HepG2 (cell line): Measurements from ENCODE around the gene KIF1C. TPM values are rescaled to one million over a fixed set of nuclear protein-coding genes. Genes with fewer than 3 reads are reported as not detected.

Source experiments
- AGO2 ChIP-seq: fragments of 200-400 bp; formaldehyde crosslinking; optimal IDR thresholded peaks from 2 replicates; pipeline ENCODE3; 2017; ENCODE audit warnings: mild to moderate bottlenecking, low read depth, low read length, moderate library complexity
- CEBPG ChIP-seq: IDR thresholded peaks from 2 replicates; pipeline ENCODE4 v1.6.1; 2016
- DDIT3 ChIP-seq: sonication (generic); formaldehyde crosslinking; IDR thresholded peaks from 2 replicates; pipeline ENCODE4 v1.4.0; 2020; ENCODE audit warnings: mild to moderate bottlenecking, missing genetic modification reagents
- GATAD2A ChIP-seq: IDR thresholded peaks from 2 replicates; pipeline ENCODE4 v1.6.1; 2016
- HBP1 ChIP-seq: IDR thresholded peaks from 2 replicates; pipeline ENCODE4 v1.6.1; 2016; ENCODE audit warnings: low read depth, control low read depth
- IRX3 ChIP-seq: sonication (generic); formaldehyde crosslinking; IDR thresholded peaks from 2 replicates; pipeline ENCODE4 v1.8.1; 2023; ENCODE audit warnings: mild to moderate bottlenecking, low read depth, missing genetic modification reagents, borderline replicate concordance
- MBNL3 ChIP-seq: fragments of 250-450 bp; sonication (Bioruptor Pico); conservative IDR thresholded peaks from 2 replicates; pipeline ENCODE4 v1.8.0; 2022; ENCODE audit warnings: mild to moderate bottlenecking, inconsistent platforms
- SMAD1 ChIP-seq: sonication (generic); formaldehyde crosslinking; IDR thresholded peaks from 2 replicates; pipeline ENCODE4 v1.4.0; 2020; ENCODE audit warnings: missing genetic modification reagents, low read depth, mild to moderate bottlenecking, borderline replicate concordance
- SNAPC2 ChIP-seq: sonication (generic); formaldehyde crosslinking; IDR thresholded peaks from 2 replicates; pipeline ENCODE4 v1.8.1; 2022; ENCODE audit warnings: mild to moderate bottlenecking, missing genetic modification reagents
- ZFP41 ChIP-seq: sonication (generic); formaldehyde crosslinking; IDR thresholded peaks from 2 replicates; pipeline ENCODE4 v1.4.0; 2020; ENCODE audit warnings: mild to moderate bottlenecking, missing genetic modification reagents, borderline replicate concordance
- polyA plus RNA-seq, 8 experiments: library from polyadenylated mRNA; depleted of rRNA in 3 of 8; stranded (reverse) in 7 of 8; unstranded in 1 of 8; fragments of >200 nt; fragmentation: Illumina TruSeq in 4 of 8; extraction: Trizol in 4 of 8; gene quantifications; 2 replicates each; pipeline versions ENCODE4 v1.2.1 to v1.2.3, GENCODE V29; 2011 to 2016; ENCODE audit warnings: low read depth in 4 of 8, missing spikeins in 1 of 8, mixed read lengths in 1 of 8; ENCODE audit not compliant: insufficient read depth in 1 of 8
- total RNA-seq, 5 experiments: library from RNA; depleted of rRNA; stranded (reverse); fragments of >200 nt; fragmentation: Illumina TruSeq; extraction: Trizol; gene quantifications; 2 replicates each; pipeline ENCODE4 v1.2.3, GENCODE V29; 2016; ENCODE audit warnings: low read depth in 1 of 5
- TF ChIP-seq, protein P1 (sequence below): sonication (generic); formaldehyde crosslinking; IDR thresholded peaks from 2 replicates; pipeline ENCODE4 v1.8.1; 2022; ENCODE audit warnings: low read depth, mild to moderate bottlenecking, missing genetic modification reagents
- TF ChIP-seq, protein P2 (sequence below): sonication (generic); formaldehyde crosslinking; IDR thresholded peaks from 2 replicates; pipeline ENCODE4 v1.4.0; 2020; ENCODE audit warnings: missing genetic modification reagents
- TF ChIP-seq, protein P3 (sequence below): sonication (generic); formaldehyde crosslinking; IDR thresholded peaks from 2 replicates; pipeline ENCODE4 v1.5.1; 2020; ENCODE audit warnings: mild to moderate bottlenecking, missing genetic modification reagents, borderline replicate concordance
- TF ChIP-seq, protein P4 (sequence below): sonication (generic); formaldehyde crosslinking; IDR thresholded peaks from 2 replicates; pipeline ENCODE4 v1.9.0; 2022; ENCODE audit warnings: missing genetic modification reagents, mild to moderate bottlenecking, borderline replicate concordance

Gene KIF1C
- total and polyA plus RNA-seq, 2 of the 13 experiments (the other 11 are each of a cell fraction or from before 2014, with no cell fraction given): 70.0 to 104 TPM

- TF ChIP-seq, protein P1, sequence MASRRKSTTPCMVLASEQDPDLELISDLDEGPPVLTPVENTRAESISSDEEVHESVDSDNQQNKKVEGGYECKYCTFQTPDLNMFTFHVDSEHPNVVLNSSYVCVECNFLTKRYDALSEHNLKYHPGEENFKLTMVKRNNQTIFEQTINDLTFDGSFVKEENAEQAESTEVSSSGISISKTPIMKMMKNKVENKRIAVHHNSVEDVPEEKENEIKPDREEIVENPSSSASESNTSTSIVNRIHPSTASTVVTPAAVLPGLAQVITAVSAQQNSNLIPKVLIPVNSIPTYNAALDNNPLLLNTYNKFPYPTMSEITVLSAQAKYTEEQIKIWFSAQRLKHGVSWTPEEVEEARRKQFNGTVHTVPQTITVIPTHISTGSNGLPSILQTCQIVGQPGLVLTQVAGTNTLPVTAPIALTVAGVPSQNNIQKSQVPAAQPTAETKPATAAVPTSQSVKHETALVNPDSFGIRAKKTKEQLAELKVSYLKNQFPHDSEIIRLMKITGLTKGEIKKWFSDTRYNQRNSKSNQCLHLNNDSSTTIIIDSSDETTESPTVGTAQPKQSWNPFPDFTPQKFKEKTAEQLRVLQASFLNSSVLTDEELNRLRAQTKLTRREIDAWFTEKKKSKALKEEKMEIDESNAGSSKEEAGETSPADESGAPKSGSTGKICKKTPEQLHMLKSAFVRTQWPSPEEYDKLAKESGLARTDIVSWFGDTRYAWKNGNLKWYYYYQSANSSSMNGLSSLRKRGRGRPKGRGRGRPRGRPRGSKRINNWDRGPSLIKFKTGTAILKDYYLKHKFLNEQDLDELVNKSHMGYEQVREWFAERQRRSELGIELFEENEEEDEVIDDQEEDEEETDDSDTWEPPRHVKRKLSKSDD (CRISPR knock-in tag): no peak
- TF ChIP-seq HBP1 (CRISPR knock-in tag) (no peak), CEBPG (CRISPR knock-in tag) (no peak), AGO2 (peak; percentile 92), DDIT3 (CRISPR knock-in tag) (no peak), IRX3 (CRISPR knock-in tag) (no peak), SNAPC2 (CRISPR knock-in tag) (no peak; the same call in 1 of the 2 replicates), MBNL3 (CRISPR knock-in tag) (no peak), SMAD1 (CRISPR knock-in tag) (peak; percentile 58; the same call in 1 of the 2 replicates), GATAD2A (CRISPR knock-in tag) (no peak), ZFP41 (CRISPR knock-in tag) (no peak)
- TF ChIP-seq, protein P2, sequence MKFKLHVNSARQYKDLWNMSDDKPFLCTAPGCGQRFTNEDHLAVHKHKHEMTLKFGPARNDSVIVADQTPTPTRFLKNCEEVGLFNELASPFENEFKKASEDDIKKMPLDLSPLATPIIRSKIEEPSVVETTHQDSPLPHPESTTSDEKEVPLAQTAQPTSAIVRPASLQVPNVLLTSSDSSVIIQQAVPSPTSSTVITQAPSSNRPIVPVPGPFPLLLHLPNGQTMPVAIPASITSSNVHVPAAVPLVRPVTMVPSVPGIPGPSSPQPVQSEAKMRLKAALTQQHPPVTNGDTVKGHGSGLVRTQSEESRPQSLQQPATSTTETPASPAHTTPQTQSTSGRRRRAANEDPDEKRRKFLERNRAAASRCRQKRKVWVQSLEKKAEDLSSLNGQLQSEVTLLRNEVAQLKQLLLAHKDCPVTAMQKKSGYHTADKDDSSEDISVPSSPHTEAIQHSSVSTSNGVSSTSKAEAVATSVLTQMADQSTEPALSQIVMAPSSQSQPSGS (CRISPR knock-in tag): peak; percentile 13; the same call in 1 of the 2 replicates
- TF ChIP-seq, protein P3, sequence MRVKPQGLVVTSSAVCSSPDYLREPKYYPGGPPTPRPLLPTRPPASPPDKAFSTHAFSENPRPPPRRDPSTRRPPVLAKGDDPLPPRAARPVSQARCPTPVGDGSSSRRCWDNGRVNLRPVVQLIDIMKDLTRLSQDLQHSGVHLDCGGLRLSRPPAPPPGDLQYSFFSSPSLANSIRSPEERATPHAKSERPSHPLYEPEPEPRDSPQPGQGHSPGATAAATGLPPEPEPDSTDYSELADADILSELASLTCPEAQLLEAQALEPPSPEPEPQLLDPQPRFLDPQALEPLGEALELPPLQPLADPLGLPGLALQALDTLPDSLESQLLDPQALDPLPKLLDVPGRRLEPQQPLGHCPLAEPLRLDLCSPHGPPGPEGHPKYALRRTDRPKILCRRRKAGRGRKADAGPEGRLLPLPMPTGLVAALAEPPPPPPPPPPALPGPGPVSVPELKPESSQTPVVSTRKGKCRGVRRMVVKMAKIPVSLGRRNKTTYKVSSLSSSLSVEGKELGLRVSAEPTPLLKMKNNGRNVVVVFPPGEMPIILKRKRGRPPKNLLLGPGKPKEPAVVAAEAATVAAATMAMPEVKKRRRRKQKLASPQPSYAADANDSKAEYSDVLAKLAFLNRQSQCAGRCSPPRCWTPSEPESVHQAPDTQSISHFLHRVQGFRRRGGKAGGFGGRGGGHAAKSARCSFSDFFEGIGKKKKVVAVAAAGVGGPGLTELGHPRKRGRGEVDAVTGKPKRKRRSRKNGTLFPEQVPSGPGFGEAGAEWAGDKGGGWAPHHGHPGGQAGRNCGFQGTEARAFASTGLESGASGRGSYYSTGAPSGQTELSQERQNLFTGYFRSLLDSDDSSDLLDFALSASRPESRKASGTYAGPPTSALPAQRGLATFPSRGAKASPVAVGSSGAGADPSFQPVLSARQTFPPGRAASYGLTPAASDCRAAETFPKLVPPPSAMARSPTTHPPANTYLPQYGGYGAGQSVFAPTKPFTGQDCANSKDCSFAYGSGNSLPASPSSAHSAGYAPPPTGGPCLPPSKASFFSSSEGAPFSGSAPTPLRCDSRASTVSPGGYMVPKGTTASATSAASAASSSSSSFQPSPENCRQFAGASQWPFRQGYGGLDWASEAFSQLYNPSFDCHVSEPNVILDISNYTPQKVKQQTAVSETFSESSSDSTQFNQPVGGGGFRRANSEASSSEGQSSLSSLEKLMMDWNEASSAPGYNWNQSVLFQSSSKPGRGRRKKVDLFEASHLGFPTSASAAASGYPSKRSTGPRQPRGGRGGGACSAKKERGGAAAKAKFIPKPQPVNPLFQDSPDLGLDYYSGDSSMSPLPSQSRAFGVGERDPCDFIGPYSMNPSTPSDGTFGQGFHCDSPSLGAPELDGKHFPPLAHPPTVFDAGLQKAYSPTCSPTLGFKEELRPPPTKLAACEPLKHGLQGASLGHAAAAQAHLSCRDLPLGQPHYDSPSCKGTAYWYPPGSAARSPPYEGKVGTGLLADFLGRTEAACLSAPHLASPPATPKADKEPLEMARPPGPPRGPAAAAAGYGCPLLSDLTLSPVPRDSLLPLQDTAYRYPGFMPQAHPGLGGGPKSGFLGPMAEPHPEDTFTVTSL (CRISPR knock-in tag): no peak
- TF ChIP-seq, protein P4, sequence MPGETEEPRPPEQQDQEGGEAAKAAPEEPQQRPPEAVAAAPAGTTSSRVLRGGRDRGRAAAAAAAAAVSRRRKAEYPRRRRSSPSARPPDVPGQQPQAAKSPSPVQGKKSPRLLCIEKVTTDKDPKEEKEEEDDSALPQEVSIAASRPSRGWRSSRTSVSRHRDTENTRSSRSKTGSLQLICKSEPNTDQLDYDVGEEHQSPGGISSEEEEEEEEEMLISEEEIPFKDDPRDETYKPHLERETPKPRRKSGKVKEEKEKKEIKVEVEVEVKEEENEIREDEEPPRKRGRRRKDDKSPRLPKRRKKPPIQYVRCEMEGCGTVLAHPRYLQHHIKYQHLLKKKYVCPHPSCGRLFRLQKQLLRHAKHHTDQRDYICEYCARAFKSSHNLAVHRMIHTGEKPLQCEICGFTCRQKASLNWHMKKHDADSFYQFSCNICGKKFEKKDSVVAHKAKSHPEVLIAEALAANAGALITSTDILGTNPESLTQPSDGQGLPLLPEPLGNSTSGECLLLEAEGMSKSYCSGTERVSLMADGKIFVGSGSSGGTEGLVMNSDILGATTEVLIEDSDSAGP (CRISPR knock-in tag): peak; percentile 19; the same call in 1 of the 2 replicates
Measured at GRCh38 chr17:4949321-4950074, 48.3 kb upstream of the KIF1C start (continued).
